ENCODE results near the gene SEC22A.

- TF ChIP-seq FOXP2 (optimal IDR thresholded peaks at IDR 0.05; ENCODE audit: borderline replicate concordance, extremely low read depth, extremely low read length, insufficient read depth) (no peak), POLR2AphosphoS5 (IDR thresholded peaks at IDR 0.05; ENCODE audit: low read depth, low read length) (no peak), TAF1 (IDR thresholded peaks at IDR 0.05; ENCODE audit: borderline replicate concordance, insufficient read depth, low read length) (no peak), REST (IDR thresholded peaks at IDR 0.05; ENCODE audit: insufficient read depth in 1 of 2, low read depth in 2 of 2, low read length in 2 of 2) (no peak)
Measured at GRCh38 chr3:123300583-123300982, 98.8 kb downstream of the SEC22A start.

Data from PFSK-1 (cell line).